Adrenal gland (tissue), 12 donors: Measurements from ENCODE around the gene RPUSD3. TPM values are rescaled to one million over a fixed set of nuclear protein-coding genes. Genes with fewer than 3 reads are reported as not detected.

ENCODE experiments used
- DNase-seq, 7 donors: peaks; one replicate each; pipeline ENCODE4 v3.0.0-alpha.2; 2019 to 2020
- H3K27ac ChIP-seq, 5 donors: fragments of 200-600 bp; sonication (generic) in 4 of 5; 1 replicate in 3 of 5; 2 replicates in 2 of 5; pipeline versions ENCODE4 v1.5.1 to v1.8.0; 2016 to 2020; ENCODE audit warnings: mild to moderate bottlenecking in 1 of 5
- H3K27me3 ChIP-seq: fragments of 200-600 bp; 2 replicates; pipeline ENCODE4 v1.8.0; 2021
- H3K36me3 ChIP-seq, 2 donors: fragments of 200-600 bp; replicated peaks in 1 of 2; 1 replicate in 1 of 2; 2 replicates in 1 of 2; pipeline versions ENCODE4 v1.5.1 to v1.8.0; 2018 to 2022
- H3K4me1 ChIP-seq, 2 donors: fragments of 200-600 bp; replicated peaks in 1 of 2; 1 replicate in 1 of 2; 2 replicates in 1 of 2; pipeline versions ENCODE4 v1.5.1 to v1.8.0; 2018 to 2021
- H3K4me3 ChIP-seq, 4 donors: fragments of 200-600 bp; sonication (generic) in 3 of 4; one replicate each; pipeline ENCODE4 v1.5.1; 2016 to 2018
- H3K9me3 ChIP-seq, 3 donors: fragments of 200-600 bp; sonication (generic) in 1 of 3; replicated peaks in 1 of 3; 1 replicate in 2 of 3; 2 replicates in 1 of 3; pipeline versions ENCODE4 v1.5.1 to v1.8.0; 2016 to 2021
- CTCF ChIP-seq, 6 experiments: fragments of 450-650 bp in 4 of 6; fragments of 200-600 bp in 2 of 6; sonication (generic) in 1 of 6; IDR thresholded peaks; 1 replicate in 5 of 6; 2 replicates in 1 of 6; pipeline versions ENCODE4 v1.5.1 to v1.8.0; 2016 to 2021; ENCODE audit warnings: antibody characterized with exemption in 6 of 6, mild to moderate bottlenecking in 2 of 6, moderate library complexity in 1 of 6
- POLR2A ChIP-seq, 2 donors: fragments of 450-650 bp; IDR thresholded peaks; one replicate each; pipeline ENCODE4 v1.6.1; 2017; ENCODE audit warnings: antibody characterized with exemption in 2 of 2, mild to moderate bottlenecking in 2 of 2, moderate library complexity in 1 of 2
- WGBS, 4 donors: extraction: QIAGEN DNeasy Blood & Tissue Kit in 2 of 4; methylation state at CpG; one replicate each; pipeline versions ENCODE4 v1.1.5 to v1.1.7; 2013 to 2017; 5-methylcytosine and 5-hydroxymethylcytosine counted together
- intact Hi-C, 2 donors: fragments of 100-400 bp; cut with DNase I; formaldehyde crosslinking; loops; one replicate each; pipeline versions ENCODE4 v1.14.1 to v1.15.0; 2022 to 2023
- polyA plus RNA-seq, 3 donors: library from polyadenylated mRNA; stranded (reverse); fragments of 200-250 nt in 2 of 3; fragments of 350-450 nt in 1 of 3; fragmentation: Illumina TruSeq in 1 of 3; extraction: RNeasy Lipid Tissue Mini Kit (QIAGEN cat#74804) in 1 of 3; gene quantifications; one replicate each; pipeline ENCODE4 v1.2.3, GENCODE V29; 2013 to 2014
- total RNA-seq, 9 donors: library from RNA; depleted of rRNA in 4 of 9; stranded (reverse); fragments of >200 nt in 4 of 9; fragments of 120-200 nt in 1 of 9; fragmentation: NEBNext Ultra II Directional in 1 of 9; extraction: Animal tissue kit (Norgen Biotek cat#: 25700) in 1 of 9; gene quantifications; one replicate each; pipeline versions ENCODE4 v1.1.0 to v1.2.4, GENCODE V29; 2013 to 2023
- donor health status: healthy with polysubstance abuse.
- donor health status: Bipolar disorder and iron deficiency.
- donor health status: DM: yes; HTN: yes; CAD: no.
- donor health status: DM: no; HTN: no; CAD: no.
- donor health status: DM: no; HTN: no; CAD: no.
- donor health status: DM: yes; HTN: yes; CAD: no.

Gene RPUSD3
- total and polyA plus RNA-seq, 12 donors = 21.5 to 116 (median 48.3) TPM

DNA sequence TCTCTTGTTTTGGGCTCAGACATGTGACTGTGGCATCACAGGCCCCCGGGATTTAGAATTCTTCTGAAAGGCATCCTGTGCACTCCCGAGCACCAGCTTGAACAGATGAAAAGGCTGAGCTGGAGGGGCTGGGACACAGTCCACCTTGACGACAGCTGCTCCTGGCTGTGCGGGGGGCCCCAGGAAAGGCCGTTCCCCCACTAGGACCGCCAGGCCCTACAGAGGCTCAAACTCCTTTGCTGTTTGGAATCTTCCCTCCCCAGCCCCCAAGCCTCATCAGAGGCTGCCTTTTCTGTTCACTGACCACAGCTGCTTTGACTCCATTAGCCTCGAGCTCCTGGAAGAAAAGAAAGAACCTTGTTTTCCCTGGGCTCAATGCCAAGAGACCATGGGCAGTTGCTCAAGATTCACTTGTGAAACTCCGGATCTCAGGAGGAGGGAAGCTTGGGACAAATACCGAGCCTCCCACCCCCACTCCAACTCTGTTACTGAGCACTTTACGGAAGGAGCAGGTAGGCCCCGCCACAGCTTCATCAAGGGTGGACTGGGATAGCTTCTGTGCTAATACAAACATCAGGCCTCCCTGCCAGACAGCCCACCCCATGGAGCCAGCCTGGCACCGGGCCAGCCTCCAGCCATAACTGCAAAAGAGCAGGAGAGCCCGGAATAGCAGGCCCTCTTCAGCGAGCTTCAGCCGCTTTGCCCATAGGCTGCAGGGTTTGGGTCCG lies 20.6 kb upstream of the RPUSD3 start:
- peak overlapping the region in 4 of 5 donors; percentile 12 to 71 (median 53) for H3K27ac ChIP-seq
- peak; percentile 53 to 89 (median 71) for DNase-seq
- no peaks in the 10 kb centered on the region for H3K9me3 ChIP-seq
- H3K4me1 ChIP-seq = peaks cover 19 to 24% of the 10 kb centered on the region in 2 donors
- intact Hi-C loops = no loop called here
- WGBS, 4 donors = 47 to 56% (median 53%) methylated on average over 11 to 16 of the region's 16 CpGs
- no peaks in the 10 kb centered on the region for H3K36me3 ChIP-seq
- H3K4me3 ChIP-seq = no peak overlapping the region
- TF ChIP-seq POLR2A (IDR thresholded peaks at IDR 0.05) (no peak), CTCF (IDR thresholded peaks at IDR 0.05) (no peak)
- H3K27me3 ChIP-seq = no peaks in the 10 kb centered on the region

GRCh38 chr3:9863058-9863772 lies 19.4 kb upstream of the RPUSD3 start:
- H3K4me1 ChIP-seq = peaks cover 19 to 24% of the 10 kb centered on the region in 2 donors
- no peak for DNase-seq
- WGBS, 4 donors = 67 to 95% (median 77%) methylated on average over 9 to 22 of the region's 22 CpGs
- no peaks in the 10 kb centered on the region for H3K27me3 ChIP-seq
- peak overlapping the region in 2 of 5 donors; percentile 7 to 40 for H3K27ac ChIP-seq
- peak overlapping the region in 1 of 4 donors; percentile 43 for H3K4me3 ChIP-seq
- intact Hi-C loops = no loop called here
- no peaks in the 10 kb centered on the region for H3K9me3 ChIP-seq
- no peak for TF ChIP-seq CTCF (IDR thresholded peaks at IDR 0.05)
- no peak for TF ChIP-seq POLR2A (IDR thresholded peaks at IDR 0.05)
- H3K36me3 ChIP-seq = no peaks in the 10 kb centered on the region

GRCh38 chr3:9862391-9863057 lies 18.7 kb upstream of the RPUSD3 start:
- H3K4me1 ChIP-seq = peaks cover 19 to 24% of the 10 kb centered on the region in 2 donors
- H3K27me3 ChIP-seq = no peaks in the 10 kb centered on the region
- peak; percentile 46 to 64 (median 60) for DNase-seq
- 24 to 27% (median 26%) methylated on average over 10 to 45 of the region's 45 CpGs; no CpG with 5 or more reads in 1 of the 4 donors for whole genome bisulfite sequencing, 4 donors
- peak overlapping the region in 2 of 5 donors; percentile 7 to 40 for H3K27ac ChIP-seq
- H3K36me3 ChIP-seq = no peaks in the 10 kb centered on the region
- peak in 5 of 6 experiments; percentile 21 to 42 (median 34) for TF ChIP-seq CTCF (IDR thresholded peaks at IDR 0.05)
- no peak for TF ChIP-seq POLR2A (IDR thresholded peaks at IDR 0.05)
- no peaks in the 10 kb centered on the region for H3K9me3 ChIP-seq
- H3K4me3 ChIP-seq = peak overlapping the region in 1 of 4 donors; percentile 43
- intact Hi-C loops = no loop called here

DNA sequence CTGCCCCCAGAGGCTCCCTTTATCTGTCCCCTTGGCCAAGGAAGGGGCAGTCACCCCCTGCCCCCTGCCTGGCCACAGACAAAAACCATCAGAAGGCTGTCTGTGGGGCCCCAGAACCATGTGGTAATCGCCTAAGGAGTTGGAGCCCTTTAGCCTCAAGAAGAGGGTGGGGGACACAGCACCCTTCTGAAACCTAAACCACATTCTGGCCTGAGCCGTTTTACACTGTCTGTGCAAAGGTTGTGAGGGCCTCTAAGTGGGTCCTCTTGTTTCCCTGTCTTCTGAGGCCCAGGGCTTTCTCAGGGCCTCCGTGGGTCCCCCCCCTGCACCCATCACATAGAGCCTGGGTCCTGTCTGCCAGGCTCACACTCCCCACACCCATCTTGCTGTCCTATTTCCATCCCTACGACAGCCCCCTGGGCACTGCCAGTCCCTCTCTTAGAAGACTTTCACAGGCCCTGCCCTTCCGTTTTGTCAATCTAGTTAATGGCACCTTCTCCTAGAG lies 17.9 kb upstream of the RPUSD3 start:
- Histone ChIP-seq H3K36me3 (no peaks in the 10 kb centered on the region), H3K27me3 (no peaks in the 10 kb centered on the region), H3K4me1 (peaks cover 19 to 24% of the 10 kb centered on the region in 2 donors), H3K9me3 (no peaks in the 10 kb centered on the region), H3K27ac (no peak overlapping the region), H3K4me3 (no peak overlapping the region)
- TF ChIP-seq POLR2A (IDR thresholded peaks at IDR 0.05) (no peak), CTCF (IDR thresholded peaks at IDR 0.05) (no peak)
- intact Hi-C loops = no loop called here
- no peak for DNase-seq
- WGBS, 4 donors = 79 to 92% (median 88%) methylated on average over 3 to 5 of the region's 5 CpGs
